ENCODE measurements around the gene AEBP1.

GRCh38 chr7:44081266-44081748 is 22.8 kb upstream of the AEBP1 start:
- TF ChIP-seq POLR2AphosphoS5 (IDR thresholded peaks at IDR 0.05; ENCODE audit: borderline replicate concordance, low read depth, low read length) (no peak), EZH2 (IDR thresholded peaks at IDR 0.05) (no peak), FOXP2 (optimal IDR thresholded peaks at IDR 0.05; ENCODE audit: control extremely low read depth, extremely low read length, insufficient read depth) (no peak)
